ENCODE results near the gene KSR1.
"Not testable (repeated sequence)": the region's sequence is repeated elsewhere in the genome, so short reads cannot be mapped to it uniquely, and the experiment has no call there.

Gene KSR1

DNA sequence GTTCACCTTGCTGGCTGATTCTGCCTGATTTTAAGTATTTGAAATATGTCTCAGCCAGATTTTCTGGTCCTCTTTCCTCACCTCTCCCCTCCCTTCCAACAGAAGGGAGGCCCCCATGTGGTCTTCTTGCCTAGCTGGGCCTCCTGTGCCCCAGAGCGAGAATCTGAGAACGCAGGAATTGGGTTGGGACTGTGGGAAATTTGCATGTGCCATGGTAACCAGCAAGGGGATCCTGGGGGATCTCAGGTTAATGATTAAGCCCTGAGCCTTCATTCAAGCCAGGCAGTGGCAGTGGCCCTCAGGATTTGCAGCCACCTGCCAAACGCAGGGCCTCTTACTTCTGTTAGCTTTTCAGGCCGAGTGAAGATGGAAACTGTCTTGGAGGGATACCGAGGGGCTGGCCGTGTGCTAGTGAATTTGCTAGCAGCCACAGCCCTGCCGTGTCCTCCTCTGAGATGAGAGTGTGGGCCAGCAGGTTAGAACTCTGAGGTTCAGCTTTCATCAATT is 40.2 kb downstream of the KSR1 start:
- DNase-seq, result no peak

DNA sequence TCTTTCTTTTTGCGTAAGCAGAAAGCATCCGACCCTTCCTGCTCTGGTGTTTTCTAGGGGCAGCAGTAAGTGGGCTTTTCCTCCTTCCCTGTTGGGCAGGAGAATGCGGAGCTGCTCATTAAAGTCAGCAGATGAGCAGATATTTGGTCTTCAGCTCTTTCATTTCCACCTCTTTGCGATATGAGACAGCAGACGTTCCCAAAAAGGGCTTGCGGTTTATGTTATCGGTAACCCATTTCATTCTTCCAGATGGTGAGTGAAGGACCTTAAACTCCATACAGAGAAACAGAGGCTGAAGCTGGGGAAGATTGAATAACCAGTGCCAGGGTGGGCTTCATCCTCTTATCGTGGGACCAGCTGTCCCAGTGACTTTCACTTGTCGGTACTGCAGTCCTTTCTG is 40.7 kb downstream of the KSR1 start:
- no peak for DNase-seq

DNA sequence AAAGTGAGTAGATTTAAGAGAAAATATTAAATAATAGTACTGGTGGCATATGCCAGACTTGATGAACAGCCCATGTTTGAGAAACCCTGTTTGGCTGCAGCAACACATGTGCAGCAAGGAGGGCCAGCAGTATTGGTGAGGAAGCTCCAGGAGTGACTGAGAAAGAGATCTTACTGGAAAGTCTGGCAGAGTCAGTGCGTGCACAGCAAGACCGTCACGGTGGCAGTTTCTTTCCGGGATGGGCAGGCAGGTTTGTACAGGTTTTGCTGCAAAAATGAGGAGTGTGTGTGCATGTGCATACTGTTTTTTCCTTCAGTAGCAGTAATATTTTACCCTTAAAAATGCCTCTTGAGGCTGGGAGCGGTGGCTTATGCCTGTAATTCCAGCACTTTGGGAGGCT is 41.4 kb downstream of the KSR1 start:
- DNase-seq, result no peak

DNA sequence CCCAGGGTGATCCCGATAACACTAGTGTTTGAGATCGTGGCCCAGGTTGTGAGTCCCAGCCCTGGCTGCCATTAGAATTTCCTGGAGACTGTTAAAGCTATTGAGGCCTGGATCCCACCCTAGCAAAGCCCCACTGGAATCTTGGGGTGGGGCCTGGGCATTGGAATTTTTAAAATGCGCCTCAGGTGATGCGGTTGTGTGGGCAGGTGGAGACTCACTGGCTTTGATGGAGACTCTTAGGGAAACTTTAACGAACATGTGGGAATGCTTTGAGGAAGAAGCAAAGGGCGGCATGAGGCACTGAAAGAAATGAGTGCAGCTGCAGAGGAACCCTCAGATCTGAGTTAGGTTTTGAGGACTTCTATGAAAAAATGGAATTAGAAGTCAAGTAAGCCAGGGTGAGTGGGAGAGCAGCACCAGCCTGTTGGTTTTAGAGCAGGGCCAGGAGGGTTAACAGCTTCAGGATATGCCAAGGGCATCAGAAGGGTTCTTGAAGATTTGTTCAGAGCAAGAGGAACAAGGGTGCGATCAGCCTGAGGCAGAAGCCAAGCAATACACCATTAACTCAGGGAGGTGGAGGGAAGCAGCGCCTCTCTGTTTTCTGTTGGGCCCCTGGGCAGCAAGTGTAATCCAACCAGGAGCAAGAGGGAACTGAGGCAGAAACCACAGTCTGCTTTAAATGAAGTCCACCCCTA is 42.5 kb downstream of the KSR1 start:
- DNase-seq, result no peak

DNA sequence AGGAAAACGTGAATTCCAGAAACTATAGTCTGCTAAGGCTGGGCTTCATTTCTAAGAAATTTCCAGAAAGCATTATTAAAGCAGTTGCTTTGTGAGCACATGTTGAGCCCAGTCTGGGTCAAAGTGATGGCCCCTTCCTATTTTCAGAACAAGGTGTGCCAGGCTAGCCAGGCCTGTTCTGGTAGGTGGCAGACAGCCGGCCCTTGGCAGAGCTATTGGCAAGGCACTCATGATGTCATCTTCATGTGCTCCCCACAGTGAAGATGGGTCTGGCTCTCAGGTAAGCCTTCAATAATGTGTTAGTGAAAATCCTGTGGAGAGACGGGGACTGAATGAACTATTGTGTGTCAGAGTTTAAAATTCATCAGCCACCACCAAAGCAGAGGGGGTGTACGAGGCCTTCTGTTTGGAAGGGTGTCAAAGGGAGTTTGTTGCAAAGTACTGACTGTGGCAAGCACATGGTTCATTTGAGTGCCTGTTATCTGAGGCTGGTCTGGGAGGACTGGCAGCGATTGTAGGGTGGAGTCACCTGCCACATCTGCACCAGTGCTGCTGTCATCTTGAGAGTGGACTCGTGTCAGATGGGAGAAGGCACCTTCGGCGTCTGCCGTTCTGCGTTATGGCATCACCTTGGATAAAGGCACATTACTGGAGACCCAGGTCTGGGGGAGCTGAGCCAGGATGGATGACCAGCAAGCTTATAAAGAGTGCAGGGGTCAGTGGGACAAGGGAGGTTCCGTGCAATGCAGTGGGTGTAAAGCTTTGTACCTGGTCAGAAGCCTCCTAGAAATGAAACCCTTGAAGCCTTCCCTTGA is 43.4 kb downstream of the KSR1 start:
- no peak for DNase-seq

DNA sequence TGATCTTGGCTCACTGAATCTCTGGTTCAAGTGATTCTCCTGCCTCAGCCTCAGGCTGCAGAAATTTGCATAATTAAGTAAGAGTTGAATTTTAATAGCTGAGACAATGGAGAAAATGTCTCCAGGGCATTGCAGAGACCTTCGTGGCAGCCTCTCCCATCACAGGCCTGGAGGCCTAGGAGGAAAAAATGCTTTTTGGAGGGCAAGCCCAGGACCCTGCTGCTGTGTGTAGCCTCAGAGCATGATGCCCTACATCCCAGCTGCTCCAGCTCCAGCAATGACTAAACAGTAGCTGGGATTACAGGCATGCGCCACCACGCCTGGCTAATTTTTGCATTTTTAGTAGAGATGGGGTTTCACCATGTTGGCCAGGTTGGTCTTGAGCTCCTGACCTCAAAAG is 45.1 kb downstream of the KSR1 start:
- DNase-seq, result not testable (repeated sequence)

DNA sequence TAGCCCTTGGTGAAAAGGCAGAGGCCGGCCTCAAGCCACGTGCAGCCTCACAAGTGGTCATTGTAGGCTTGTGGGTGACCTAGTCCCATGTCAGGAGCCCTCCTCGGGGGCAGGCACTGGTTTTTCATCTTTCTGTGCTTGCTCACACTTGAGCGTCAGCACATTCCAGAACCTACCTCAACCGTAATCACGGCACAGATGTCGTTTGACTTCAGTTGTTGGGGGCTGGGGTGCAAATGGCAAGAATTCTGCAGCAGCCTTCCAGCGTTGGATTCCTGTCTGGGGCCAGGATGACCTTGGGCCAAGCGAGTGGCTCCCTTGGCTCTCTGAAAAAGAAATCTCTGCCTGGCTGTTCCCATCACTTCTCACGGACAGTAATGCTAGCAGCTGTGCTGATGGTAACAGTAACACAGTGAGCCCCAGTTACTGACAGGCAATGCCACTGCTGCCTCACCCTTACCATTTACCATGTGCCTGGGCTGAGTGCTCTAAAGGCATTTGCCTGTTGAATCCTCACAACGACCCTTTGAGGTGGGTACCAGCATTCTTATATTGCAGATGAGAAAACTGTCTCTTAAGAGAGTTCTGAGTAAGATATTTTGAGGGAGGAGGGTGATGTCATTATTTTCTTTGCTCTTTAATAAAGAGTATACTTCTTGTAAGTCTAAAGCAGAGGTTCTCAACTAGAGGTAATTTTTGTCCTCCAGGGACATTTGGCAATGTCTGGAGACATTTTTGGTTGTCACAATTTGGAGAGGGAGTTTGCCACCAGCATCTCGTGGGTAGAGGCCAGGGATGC is 46.5 kb downstream of the KSR1 start:
- no peak for DNase-seq

DNA sequence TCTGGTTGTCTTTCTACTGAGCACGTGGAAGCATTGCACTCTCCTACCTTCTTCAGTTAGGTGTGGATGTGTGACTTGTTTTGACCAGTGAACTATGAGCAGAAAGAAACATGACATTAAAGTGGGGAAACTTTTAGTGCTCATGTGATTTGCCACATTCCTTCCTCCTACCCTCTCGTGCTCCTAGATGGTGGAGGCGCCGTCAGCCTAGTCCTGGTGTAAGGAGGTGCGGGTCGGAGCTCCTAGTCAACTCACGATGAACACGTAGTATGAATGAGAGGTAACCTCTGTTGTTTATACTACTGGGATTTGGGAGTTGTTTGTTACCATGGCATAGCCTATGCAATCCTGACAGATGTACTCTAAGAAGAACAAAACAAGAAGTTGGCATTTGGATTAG is 47.4 kb downstream of the KSR1 start:
- no peak for DNase-seq

DNA sequence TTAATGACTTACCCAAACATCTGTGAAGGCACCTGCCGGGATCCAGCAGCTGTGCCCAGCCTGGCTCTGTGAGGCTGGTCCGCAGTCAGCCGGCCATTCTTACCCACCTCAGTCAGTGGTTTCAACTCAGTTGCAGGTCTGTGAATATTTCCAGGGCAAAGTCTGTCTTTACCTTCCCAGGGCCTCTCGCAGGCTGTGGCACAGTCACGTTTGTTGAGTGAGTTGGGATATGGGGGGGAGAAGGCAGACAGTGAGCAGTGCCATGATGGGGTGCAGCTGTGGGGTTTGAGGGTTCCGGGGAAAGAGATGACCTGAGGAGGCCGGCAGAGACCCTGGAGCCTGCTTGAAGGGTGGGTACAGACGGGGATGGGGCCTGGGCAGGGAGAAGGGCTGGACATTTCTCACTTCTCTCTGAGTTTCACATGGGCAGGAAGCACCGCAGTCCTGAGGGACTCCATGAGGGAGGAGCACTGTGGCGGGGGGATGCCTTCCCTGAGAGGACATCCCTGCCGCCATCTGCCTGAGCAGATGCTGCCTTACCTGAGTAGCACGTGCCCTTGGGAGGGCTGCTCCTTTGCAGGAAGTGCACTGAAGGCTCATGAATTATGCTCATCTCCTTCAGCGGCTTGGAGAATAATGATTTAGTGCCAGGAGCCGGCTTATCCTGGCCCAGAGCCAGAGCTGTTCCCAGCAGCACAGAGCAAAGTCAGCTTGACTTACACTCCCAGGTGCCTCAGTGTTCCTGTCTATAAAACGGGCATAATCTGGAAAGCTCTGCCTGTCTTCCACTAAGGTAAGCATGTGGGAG is 48.1 kb downstream of the KSR1 start:
- DNase-seq, result no peak

DNA sequence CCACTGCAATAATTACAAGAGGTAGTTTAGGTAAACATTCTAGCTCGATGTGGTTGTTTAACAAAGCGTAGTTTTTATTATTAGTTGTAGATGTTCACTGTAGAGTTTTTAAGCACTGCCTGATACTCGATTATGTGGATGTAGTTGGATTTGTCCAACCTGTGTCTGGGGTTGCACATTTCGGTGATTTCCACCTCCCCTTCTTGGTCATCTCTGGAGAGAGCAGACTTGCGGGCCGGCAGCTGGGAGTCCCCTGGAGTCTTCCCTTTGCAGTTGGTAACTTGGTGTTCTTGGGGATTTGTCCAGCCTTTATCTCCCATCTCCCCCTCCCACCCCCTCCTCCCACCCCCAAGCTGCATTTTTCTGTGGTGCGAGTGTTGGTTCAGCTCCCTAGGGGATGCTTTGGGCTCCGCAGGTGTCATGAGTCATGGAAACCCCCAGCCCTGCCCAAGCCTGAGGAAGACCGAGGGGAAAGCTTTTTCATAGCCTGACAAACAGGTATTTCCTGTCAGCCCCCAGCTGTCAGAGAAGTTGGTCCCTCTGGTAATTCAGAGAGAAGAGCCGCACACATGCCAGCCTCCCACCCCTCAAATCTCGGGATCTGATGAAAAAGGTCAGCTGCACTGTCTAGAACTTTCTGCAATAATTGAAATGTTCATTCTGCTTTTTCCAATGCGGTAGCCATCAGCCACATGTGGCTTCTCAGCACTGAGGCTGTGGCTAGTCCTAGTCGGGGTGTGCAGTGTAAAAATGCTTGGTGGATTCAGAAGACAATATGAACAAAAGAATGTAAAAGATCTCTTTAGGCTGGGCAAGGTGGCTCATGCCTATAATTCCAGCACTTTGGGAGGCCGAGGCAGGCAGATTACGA is 50.3 kb downstream of the KSR1 start:
- no peak for DNase-seq

DNA sequence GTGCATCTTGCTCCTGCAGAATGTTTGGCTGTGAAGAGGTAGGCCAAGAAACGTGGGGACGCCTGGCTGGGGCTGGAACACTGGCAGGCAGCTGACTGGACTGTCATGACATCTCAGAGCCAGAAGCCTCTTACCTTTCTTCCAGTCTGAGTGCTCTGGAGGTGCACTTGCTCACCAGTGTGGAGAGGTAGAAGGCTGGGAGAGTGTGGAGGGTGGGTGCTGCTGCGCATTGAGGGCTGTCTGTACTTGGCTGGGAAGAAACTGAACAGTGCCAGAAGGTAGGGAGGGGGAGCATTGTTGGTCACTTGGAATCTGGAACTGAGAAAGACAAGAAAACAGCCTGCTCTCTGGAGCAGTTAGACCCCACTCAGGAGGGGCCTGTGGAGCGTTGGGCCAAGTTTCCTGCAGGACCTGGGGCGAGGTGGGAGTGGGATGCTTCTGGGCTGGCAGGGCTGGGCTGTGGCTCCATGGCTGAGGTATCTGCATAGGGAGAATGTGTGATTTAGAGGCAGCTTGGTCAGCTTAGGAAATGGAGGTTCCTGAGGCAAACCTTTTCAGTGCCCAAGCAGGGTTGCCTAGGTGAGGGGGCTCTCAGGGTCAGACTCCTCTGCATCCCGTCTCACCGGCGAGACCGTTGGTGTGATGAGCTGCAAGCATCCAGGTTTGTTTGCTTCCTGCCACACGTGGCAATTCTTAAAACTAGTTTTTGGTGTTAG is 55.1 kb downstream of the KSR1 start:
- DNase-seq, result no peak

DNA sequence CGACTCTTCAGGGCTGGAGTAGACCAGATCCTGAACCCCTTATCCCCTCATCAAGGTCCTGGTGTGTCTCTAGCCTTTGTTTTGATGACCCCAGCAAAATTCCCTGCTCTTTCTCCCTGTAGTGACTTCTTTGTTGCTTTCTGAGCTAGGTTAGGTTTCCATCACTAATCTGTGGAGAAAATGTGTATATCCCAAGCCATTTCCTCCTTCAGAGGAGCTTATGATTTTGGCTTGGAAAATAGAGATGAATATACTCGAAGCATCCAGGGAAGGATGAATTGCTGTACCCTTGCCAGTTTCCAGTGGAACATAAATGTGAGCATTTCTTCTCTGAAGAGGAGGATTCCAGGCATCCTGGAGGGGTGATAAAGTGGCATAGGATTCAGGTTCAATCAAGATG is 55.8 kb downstream of the KSR1 start:
- no peak for DNase-seq

DNA sequence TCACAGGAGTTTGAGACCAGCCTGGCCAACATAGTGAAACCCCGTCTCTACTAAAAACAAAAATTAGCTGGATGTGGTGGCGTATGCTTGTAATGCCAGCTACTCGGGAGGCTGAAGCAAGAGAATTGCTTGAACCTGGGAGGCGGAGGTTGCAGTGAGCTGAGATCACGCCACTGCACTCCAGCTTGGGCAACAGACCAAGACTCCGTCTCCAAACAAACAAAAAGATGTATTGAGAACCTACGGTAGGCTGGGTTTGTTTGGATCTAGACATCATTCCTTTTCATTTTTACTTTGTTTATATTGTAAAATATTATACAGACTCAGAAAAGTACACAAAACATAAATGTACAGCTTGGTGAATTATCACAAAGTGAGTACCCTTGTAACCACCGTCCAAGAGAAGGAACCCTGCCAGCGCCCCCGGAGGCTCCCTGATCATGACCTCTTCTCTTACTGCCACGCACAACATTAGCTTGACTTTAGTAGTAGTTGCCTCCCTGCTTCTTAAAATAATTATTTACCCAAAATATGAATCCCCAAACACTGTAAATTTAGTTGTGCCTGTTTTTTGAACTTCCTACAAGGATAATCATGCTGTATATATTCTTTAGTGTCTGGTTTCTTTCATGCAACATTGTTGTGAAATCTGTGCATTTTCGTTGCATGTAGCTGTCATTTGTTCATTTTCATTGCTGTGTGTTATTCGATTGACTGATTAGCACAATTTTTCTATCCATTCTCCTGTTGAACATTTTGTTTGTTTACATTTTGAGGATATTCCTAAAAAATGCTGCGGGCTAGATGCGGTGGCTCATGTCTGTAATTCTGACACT is 56.5 kb downstream of the KSR1 start:
- no peak for DNase-seq

DNA sequence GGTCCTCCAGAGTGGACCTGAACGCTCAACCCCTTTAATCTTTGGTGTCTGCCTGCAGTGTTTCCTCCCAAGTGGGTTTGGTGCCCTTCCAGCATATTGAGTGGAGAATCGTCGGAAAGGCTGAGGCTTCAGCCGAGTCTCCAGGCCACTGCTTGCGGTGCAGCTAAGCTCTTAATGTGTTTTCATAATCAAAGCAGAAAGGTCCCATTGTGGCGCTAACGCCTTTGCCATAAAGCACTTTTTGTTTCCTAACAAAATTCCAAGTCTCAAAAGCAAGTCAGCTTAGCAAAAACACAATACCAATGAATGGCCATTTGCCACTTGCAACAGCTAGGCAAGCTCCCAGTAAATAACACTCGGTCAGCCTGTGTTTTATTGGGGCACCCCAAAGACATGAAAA is 57.6 kb downstream of the KSR1 start:
- no peak for DNase-seq

DNA sequence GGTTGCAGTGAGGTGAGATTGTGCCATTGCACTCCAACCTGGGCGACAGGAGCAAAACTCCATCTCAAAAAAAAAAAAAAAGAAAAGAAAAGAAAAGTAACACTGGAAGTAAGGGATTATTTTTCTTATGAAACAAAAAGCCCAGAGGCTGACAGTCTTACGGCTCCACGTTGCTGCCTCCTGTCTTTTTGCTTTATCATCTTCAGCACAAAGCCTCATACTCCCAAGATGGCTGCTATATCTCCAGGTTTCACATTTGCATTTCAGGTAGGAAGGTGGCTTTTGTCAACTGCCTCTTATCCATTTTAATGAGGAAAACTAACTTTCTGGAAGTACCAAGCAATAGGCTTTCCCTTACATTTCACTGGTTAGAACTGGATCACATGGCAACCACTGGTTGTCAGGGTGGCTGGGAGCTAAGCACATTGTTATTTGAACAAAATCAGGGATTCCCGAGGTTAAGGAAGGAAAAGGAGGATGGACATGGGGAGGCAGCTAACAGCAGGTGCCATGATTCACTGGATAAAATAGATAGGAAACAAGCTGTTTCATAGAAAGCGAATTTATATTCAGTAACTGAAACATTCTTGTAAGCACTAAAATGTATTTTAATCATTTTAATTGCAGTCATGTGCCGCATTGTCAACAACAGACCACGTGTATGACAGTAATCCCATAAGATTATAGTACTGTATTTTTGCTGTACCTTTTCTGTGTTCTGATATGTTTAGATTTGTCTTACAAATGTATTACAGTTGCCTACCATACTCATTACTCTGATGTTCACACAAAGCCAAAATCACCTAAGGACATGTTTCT is 58.6 kb downstream of the KSR1 start:
- DNase-seq, result no peak

DNA sequence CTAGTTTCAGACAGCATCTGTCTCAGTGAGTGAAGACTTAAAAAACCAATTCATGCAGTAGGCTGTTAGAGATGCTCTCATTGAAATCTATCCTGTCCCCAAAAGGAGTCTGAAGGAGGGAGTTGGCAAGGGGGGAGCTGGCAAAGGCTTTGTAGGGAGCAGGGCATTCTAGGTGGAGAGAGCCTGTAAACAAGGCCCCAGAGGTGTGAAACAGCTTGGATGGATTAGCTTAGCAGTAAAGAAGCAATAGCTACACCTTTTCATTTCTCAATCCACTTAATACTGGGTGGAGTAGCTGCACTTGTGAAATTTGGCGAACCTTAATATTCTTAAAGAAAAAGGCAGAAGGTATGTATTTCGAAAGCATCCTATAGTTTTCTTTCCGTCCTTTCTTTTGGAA is 61.8 kb downstream of the KSR1 start:
- DNase-seq, result no peak

DNA sequence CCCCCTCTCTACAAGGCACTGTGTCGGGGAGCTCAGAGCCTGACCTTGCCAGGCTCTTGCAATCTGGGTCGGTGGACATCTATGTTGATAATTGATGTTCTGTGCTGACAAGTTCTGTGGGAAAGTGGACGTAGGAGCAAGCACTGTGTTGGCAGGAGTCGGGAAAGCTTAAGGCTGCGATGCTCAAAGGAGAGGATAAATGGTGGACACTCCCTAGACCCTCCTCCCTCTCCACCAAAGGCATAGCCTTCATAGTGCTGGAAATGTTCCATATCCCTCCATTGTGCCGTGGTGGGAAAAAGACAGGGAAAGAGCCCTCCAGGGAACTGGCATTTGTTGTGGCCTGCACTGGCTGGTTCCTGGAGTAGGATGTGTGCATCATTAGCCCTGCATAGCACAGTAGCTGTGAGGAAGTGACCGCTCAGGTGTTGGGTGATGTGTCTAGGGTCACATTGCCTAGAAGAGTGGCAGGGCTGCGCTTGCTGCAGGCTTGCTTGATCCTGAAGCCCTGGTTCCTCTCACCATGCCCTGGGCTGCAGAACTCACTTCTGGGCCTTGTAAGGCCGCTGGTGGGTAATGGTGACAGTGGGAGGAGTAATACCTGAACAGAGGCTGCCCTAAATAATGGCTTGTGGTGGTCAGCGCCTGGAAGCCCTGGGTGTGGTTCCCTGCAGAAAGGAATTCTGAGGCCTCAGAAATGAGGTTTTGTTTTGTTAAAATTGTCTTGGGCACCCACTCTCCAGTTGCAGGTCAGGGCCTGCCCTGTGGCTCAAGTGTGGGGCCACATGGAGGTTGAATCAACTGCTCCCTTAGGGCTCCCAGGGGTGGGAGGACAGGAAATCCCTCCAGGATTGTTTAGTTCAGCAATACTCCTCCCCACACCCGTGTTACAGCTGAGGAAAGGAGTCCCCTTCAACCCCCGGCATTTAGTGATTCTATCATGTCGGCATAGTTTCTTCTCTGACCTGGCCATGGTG is 62.6 kb downstream of the KSR1 start:
- DNase-seq, result no peak

DNA sequence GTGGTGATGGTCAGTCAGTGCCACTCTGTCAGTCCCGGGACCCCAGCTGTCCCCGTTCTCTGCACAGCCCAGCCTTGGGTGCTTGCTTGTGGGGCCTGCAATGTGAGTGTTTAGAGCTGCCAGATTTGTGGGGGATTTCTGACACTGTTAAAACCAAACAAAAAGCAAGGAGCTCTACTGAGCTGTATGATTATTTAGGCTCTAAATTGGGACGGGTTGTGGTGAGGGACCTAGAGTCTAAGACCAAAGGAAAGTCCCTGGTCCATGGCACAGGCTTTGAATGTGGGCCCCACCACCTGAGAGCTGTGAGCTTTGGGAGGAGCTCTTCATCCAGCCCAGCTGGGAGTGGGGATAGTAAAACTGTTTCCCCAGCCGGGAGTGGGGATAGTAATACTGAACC is 63.3 kb downstream of the KSR1 start:
- no peak for DNase-seq
